Superior temporal gyrus (tissue), 1 donor: ENCODE measurements around the gene OR2T34.
"Not testable (repeated sequence)": the region's sequence is repeated elsewhere in the genome, so short reads cannot be mapped to it uniquely, and the experiment has no call there.

Source experiments
- DNase-seq: peaks from one replicate; pipeline ENCODE4 v3.0.0-alpha.2; 2016; ENCODE audit errors: extremely low spot score

OR2T34 gene, protein sequence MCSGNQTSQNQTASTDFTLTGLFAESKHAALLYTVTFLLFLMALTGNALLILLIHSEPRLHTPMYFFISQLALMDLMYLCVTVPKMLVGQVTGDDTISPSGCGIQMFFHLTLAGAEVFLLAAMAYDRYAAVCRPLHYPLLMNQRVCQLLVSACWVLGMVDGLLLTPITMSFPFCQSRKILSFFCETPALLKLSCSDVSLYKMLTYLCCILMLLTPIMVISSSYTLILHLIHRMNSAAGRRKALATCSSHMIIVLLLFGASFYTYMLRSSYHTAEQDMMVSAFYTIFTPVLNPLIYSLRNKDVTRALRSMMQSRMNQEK

DNA sequence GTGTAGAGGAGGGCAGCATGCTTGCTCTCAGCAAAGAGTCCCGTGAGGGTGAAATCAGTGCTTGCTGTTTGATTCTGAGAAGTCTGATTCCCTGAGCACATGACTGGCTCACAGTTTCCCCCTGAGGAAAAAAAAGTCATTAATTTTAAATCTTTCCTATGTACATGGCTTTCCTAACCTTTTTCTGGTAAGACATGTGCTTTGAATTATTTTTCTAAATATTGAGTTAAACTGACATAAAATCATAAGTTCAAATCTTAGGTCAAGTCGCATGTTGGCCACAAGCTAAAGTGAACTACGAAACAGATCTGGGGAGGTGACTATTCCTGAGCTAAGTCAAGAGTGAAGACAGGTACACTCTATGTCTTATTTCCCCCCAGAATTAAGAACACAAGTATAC is at the start of gene OR2T34:
TSS of gene OR2T34 (minus strand) at position 101 of the 400 bp plus-strand sequence. CDS start at position 101, 0 bp downstream.
- not testable (repeated sequence) for DNase-seq

DNA sequence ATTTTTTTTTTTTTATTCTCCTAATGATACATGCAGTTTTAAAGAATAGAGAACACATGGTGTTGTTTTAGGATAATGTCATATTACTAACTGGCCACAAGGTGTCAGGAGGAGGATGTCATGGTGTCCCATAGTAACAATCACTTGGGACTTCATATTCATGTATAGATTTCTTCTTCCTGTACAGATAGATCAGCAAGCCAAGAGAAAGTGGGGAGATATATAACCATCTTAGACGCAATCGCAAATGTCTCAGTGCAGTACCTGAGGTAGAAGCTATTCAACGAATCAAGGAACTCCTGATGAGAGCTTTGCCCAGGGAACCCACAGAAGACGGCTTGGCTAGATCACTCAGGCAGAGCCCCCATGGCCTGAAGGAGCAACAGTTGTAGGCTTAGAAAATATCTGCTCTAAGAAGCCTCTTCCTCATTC is 48.0 kb upstream of the OR2T34 start:
- peak; percentile 52 for DNase-seq

DNA sequence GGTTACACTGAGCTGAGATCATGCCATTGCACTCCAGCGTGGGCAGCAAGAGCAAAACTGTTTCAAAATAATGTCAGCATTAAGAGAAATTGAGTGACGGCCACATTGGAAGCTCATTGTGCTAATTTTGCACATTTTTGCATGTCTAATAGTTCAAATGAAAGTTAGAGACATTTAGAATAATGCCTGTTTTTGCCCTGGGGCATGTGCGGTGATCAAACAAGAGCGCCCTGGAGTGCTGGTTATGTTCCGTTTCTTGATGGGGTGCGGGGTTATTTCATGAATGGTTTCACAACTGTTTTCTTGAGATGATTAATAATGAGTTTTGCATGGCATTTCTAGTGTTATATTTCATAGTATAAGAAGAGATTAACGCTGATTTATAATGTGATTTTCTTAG is 47.2 kb upstream of the OR2T34 start:
- DNase-seq: no peak

DNA sequence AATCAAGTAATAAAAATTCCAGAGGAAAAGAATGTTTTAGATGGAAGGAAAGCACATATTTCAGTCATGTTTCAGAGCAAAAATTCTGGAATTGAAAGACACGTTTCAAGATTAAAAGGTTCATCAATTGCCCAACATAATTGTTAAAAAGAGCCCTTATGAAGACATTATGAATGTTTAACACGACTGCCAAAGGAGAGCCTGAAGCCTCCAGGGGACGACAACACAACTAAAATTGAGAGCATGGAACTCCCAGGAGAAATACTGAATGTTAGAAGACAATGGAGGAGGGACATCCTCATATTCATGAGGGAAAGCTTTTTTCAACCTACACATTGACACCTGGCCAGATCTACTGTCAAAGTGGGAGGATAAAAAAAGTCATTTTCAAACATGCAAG is 44.3 kb upstream of the OR2T34 start:
- DNase-seq: peak; percentile 78

DNA sequence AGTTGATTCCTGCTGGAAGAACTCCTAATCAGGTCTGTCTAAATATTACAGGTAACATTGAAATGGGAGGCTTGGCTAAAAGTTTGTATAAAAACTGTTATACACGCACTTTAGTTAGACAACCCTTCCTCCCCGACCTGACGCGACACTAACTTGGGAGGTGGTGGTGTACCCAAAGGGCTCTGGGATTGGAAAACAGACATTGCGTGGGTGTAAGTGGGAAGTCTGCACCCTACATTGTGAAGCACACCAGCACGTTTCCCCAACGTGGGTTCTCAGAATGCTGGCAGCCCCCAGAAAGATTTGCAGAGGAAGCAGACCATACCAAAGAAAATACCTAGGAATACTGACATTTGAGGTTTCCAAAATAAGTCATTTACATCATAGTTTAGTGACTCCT is 43.6 kb upstream of the OR2T34 start:
- no peak for DNase-seq

DNA sequence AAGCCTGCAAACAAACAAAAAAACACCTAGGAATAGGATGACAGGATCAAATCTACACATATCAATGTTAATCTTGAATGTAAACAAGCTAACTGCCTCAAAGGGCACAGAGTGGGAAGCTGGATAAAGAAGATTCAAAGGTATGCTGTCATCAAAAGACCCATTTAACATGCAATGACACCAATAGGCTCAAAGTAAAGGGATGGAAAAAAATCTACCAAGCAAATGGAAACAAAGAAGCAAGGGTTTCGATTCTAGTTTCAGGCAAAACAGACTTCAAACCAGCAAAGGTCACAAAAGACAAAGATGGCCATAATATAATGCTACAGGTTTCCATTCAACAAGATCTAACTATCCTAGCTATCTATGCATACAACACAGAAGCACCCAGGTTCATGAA is 39.2 kb upstream of the OR2T34 start:
- DNase-seq: no peak

DNA sequence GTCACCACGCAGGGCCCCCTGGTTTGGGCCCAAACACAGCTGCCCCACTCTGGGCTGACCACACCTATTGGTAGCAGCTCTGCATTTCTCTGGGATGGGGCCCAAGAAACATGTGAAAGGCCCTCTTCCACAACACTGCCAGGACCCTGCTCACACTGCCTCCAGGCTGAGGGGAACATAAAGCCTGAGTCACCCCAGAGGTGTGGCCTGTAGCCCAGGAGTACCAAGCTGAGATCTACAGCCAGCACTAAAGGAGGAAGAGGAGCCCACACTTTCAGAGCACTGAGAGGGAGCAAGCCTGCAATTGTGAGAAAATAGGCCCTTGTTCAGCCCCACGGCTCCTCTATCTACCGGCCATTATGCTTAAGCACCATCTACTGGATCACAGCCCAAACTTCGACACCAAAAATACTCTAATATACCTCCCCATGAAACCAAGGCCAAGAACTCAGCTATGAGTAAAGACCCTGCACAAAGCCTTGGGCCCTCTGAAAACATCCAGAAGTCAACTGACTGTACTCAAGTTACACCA is 37.4 kb upstream of the OR2T34 start:
- DNase-seq: no peak

DNA sequence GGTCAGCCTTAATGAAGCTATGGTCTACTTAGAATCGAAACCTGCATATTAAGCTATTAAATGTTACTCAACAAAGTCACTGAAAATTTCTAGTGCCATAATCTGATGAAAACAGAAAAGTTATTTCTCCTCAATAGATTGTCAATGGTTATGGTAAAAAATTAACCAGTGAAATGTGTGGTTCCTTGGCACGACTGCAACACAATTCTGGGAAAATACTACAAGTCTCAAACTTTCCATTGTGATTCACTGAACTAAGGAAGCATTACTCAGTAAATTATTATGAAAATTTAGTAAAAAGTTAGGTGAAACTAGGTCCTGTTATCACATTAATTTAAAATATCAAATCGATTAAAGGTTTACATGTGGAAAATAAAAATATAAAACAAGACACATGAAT is 35.7 kb upstream of the OR2T34 start:
- no peak for DNase-seq

DNA sequence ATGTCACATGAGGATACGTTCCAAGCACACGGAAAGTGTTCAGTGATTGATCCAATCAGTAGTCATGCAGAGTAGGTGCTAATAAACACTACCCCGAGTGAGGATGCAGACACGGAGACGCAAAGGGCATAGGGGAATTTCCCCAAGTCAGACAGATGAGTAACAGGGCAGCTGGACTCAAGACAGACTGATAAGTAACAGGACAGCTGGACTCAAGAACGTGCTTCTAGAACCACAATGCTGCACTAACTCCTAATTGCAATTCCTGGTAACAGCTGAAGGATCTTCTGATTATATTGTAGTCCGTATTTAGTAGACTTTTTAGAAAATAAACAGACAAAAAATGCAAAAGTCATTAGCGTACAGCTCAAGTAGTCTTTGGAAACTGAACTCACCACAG is 24.8 kb upstream of the OR2T34 start:
- DNase-seq: no peak

DNA sequence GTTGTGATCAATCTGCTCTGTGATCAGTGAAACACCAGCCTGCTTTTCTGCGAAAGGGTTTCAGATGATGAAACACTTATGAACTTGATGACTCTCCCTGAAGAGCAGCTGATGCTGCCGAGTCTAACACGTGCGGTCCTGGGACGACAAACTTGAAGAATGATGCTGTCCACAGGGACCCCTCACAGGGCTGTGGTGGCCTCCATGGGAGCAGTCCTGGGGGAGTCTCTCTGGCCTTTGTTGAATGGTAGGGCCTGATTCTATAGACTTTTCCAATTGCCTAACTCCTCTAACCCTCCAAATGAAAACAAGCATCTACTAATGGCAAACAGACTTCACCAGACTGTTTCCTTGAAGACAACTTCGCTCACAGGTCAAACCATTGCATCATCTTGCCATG is 23.0 kb upstream of the OR2T34 start, which contains the start of gene OR2T10:
TSS of gene OR2T10 (minus strand) at position 112 of the 400 bp plus-strand sequence. CDS start 3,932 bp downstream, outside the sequence.
- no peak for DNase-seq

DNA sequence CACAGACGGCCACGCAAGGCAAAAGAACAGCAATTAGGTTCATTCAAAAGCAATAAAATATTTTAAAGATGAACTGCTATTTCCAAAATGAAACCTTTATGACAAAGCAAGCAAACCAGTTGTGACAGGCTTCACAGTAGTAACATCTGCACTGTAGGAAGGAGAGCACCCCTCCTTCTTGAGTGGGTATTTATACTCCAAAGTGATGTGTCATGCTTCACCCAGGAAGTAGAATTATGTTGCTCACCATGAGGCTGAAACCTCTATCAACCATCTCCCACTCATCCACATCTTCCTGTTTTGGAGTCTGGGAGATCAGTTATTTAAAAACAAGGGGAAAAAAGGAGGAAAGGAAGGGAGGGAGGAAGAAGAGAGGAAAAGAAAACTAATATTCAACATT is 22.1 kb upstream of the OR2T34 start:
- DNase-seq: no peak

DNA sequence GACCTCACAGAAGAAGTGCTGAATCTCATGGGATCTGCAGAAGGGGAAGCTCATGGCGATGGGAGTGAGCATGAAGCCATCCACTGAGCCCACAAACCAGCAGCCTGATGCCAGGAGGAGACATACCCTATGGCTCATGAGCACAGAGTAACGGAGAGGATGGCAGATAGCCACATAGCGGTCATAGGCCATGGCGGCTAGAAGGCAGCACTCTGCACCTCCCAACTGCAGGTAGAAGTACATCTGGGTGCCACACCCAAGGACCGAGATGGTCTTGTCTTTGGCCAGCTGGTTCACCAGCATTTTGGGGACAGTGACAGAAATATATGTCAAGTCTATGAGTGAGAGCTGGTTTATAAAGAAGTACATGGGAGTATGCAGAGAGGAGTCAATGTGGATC is 18.7 kb upstream of the OR2T34 start:
- no peak for DNase-seq

DNA sequence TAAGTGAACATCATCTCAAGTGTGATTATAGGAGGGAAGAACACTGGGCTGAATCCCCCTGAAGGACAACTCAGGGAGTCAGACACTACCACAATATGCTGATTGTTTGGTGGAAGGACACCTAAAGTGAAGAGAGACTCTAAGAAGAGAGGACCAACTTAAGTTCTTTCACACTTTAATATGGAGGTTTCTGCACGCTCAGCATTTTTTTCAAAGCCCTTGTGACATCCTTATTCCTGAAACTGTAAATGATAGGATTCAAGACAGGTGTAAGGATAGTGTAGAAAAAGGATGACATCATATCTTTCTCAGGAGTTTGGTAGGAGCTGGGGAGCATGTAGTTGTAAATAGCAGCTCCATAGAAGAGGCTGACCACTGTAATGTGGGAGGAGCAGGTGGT is 18.1 kb upstream of the OR2T34 start:
- no peak for DNase-seq

DNA sequence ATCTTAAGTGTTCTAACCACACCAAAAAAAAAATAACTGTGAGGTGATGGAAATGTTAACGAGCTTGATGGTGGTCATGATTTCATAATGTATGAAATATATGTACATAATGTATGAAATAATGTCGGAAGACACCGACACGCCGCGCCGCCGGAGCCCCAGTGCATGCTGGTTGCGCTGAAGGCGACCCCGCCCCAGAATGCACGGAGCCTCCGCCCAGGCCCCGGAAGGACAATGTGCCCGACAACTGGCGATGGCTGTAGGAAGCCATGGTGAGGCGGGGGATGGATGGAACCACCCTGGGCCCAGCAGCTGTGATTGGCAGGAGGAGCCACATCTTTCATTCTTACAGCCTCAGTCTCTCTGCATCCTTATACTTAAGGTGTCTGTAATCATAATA is 15.5 kb upstream of the OR2T34 start:
- DNase-seq: no peak

DNA sequence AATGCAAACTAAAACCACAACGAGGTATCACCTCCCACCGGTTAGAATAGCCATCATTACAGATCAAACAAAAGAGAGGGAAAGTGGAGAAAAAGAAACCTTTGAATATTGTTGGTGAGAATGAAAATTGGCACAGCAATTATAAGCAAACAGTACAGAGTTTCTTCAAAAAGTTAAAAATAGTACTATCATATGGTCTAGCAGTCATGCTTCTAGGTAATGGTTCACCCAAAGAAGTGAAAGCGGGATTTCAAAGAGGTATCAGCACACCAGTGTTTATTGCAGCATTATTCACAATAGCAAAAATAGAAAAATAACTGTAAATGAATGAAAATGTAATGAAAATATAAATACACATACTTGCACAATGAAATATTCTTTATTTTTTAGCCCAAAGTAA is 14.8 kb upstream of the OR2T34 start:
- DNase-seq: no peak

DNA sequence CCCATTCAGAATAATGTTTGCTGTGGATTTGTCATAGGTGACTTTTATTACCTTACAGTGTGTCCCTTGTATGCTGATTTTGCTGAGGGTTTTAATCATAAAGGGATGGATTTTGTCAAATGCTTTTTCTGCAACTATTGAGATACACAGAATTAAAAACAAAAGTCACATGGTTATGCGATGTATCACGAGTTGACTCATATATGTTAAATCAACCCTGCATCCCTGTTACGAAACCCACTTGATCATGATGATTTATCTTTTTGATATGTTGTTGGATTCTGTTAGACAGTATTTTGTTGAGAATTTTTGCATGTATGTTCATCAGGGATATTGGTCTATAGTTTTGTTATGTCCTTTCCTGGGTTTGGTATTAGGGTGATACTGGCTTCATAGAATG is 10.7 kb upstream of the OR2T34 start:
- no peak for DNase-seq

DNA sequence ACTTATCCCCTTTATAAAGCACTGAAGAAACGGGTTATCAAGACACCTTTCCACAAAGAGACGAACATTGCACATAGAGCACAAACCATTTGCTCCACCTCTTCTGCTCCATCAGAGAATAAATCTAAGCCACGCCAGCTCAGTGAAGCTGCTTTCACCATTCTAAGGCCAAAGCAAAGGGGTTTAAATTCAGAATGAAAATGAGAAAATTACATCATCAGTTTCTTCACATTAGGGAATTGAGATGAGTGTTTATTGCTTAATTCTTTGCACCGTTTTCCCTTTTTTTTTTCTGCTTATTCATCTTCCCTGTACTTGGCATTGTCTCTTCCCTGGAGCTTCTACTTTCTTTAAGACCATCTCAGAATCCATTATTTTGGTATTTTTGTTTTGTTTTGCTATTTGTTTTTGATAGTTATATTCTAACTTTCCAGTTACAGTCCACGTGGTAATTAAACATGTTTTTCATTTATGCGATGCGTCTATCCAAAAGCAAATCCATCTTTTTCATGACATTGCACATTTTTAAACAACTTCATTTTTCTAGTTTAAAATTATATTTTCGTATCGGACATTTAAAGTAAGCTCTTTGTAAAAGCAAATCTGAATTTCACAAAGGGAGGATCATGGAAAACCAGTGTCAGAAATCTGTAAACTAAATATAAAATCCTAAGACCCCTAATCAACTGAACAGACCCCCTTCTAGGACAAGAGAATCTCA is 1.9 kb upstream of the OR2T34 start:
- no peak for DNase-seq

DNA sequence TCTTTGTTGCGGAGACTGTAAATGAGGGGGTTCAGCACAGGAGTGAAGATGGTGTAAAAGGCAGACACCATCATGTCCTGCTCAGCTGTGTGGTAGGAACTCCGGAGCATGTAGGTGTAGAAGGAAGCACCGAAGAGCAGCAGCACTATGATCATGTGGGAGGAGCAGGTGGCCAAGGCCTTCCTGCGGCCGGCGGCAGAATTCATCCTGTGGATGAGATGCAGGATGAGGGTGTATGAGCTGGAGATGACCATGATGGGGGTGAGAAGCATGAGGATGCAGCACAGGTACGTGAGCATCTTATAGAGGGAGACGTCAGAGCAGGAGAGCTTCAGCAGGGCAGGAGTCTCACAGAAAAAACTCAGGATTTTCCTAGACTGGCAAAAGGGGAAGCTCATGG is 701 bp downstream of the OR2T34 start:
- not testable (repeated sequence) for DNase-seq

DNA sequence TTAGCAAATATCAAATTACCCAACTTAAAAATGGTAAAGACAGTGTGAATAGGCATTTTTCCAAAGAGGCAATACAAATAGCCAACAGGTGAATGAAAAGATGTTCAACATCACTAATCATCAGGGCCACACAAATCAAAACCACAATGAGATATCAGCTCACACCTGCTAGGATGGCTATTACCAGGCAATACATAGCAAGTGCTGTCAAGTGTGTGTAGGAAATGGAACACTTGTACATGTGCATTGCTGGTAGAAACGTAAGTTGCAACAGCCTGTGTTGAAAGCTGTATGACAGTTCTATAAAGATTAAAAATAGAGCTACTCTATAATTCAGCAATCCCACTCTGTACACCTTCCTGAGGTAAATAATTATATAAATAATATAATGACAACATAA is 2.5 kb downstream of the OR2T34 start:
- DNase-seq: not testable (repeated sequence)

DNA sequence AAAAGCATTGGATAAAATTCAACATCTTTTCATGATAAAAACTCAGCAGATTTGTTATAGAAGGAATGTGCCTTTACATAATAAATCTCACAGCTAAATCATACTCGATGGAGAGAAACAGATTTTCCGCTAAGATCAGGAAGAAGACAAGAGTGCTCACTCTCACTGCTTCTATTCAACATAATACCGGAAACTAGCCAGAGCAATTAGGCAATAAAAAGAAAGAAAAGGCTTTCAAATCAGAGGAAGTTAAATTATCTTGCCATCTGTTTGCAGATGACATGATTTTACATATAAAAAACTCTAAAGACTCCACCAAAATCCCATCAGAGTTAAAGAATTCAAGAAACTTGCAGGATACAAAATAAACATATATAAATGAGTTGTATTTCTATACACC is 3.7 kb downstream of the OR2T34 start:
- not testable (repeated sequence) for DNase-seq

DNA sequence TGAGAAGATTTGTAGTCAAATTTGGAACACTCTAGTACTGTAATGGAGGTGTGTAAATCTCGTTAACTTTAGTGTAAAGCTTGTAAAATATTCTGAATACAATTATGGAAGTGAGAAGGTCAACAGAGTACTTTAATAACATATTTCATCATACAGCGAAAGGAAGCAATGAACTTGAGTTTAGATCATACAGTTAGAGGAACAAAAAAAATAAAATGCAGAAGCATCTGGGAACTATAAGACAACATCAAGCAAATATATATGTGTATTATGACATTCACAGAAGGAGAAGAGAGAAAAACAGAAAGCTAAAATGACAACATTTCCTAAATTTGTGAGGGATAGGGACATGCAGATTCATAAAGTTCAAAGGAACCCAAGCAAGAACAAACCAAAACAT is 5.5 kb downstream of the OR2T34 start:
- not testable (repeated sequence) for DNase-seq

DNA sequence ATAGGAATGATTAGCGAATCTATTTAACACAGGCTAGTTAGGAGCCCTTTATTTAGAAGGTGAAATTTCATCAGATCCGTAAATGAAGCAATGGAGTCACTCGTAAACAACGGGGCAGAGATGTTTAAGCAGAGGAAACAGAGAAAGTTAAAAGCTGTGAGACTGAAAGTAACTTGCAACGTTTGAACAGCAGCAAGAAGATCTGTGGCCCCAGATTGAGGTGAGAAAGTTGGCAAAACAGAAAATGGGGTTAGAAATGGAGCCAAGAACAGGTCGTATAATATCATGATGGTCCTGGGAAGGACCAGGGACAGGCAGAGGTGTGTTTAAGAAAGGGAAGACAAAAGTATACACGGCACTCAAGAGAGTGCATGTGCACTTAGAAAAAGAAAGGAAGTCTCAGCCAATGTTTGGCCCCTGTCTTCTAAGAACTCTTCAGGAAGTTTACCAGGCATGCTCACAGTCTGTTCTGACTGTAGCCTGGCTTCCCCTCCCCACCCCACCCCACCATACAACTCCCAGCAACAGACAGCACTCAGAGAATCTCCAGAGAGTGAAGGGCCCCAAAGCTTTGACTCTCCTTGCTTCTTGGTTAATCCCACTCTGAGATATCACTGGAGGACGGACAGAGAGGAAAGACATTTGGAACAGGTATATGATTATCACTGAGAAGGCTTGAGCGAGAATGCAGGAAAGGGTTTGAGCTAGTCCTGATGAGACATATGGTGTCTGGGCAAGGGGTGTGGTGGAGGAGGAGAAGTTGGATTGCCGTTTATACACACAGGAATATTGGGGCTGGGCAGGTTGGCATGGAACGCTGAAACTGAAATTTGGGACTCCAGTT is 8.8 kb downstream of the OR2T34 start:
- DNase-seq: not testable (repeated sequence)
